Sigmoid colon (tissue), 7 donors: ENCODE data around the gene GRXCR2. TPM values are rescaled to one million over a fixed set of nuclear protein-coding genes. Genes with fewer than 3 reads are reported as not detected.

Experiments used
- DNase-seq: peaks from one replicate; pipeline ENCODE4 v3.0.0-alpha.2; 2019
- H3K27ac ChIP-seq, 4 donors: fragments of 200-600 bp; sonication (generic); one replicate each; pipeline ENCODE4 v1.5.1; 2016 to 2019; ENCODE audit warnings: mild to moderate bottlenecking in 1 of 4
- H3K27me3 ChIP-seq, 3 donors: fragments of 200-600 bp; sonication (generic); one replicate each; pipeline ENCODE4 v1.5.1; 2019; ENCODE audit warnings: mild to moderate bottlenecking in 1 of 3
- H3K36me3 ChIP-seq, 4 donors: fragments of 200-600 bp; sonication (generic); one replicate each; pipeline ENCODE4 v1.5.1; 2016 to 2019
- H3K4me1 ChIP-seq, 4 donors: fragments of 200-600 bp; sonication (generic); one replicate each; pipeline ENCODE4 v1.5.1; 2017 to 2019
- H3K4me3 ChIP-seq, 4 donors: fragments of 200-600 bp; sonication (generic); one replicate each; pipeline ENCODE4 v1.5.1; 2017 to 2019; ENCODE audit warnings: mild to moderate bottlenecking in 2 of 4, moderate library complexity in 1 of 4
- H3K9me3 ChIP-seq, 4 donors: fragments of 200-600 bp in 3 of 4; sonication (generic) in 3 of 4; one replicate each; pipeline versions ENCODE4 v1.5.1 to v1.6.1; 2013 to 2019
- EP300 ChIP-seq, 4 donors: sonication (generic); formaldehyde crosslinking; IDR thresholded peaks; one replicate each; pipeline ENCODE4 v1.6.1; 2017; ENCODE audit warnings: antibody characterized with exemption in 4 of 4
- POLR2A ChIP-seq, 2 donors: fragments of 450-650 bp; IDR thresholded peaks; one replicate each; pipeline ENCODE4 v1.6.1; 2016; ENCODE audit warnings: antibody characterized with exemption in 2 of 2, mild to moderate bottlenecking in 2 of 2, moderate library complexity in 2 of 2
- POLR2AphosphoS5 ChIP-seq, 4 donors: sonication (generic); formaldehyde crosslinking; IDR thresholded peaks; one replicate each; pipeline ENCODE4 v1.6.1; 2017; ENCODE audit warnings: antibody characterized with exemption in 4 of 4
- WGBS, 2 donors: extraction: QIAGEN DNeasy Blood & Tissue Kit; methylation state at CpG; one replicate each; pipeline ENCODE4 v1.1.7; 2013; 5-methylcytosine and 5-hydroxymethylcytosine counted together
- intact Hi-C: fragments of 100-400 bp; cut with DNase I; formaldehyde crosslinking; loops from one replicate; pipeline ENCODE4 v1.15.1; 2023
- polyA plus RNA-seq, 3 donors: library from polyadenylated mRNA; stranded (reverse); fragments of 200-250 nt; gene quantifications; one replicate each; pipeline ENCODE4 v1.2.3, GENCODE V29; 2013
- total RNA-seq, 4 donors: library from RNA; depleted of rRNA; stranded (reverse); fragments of >200 nt; gene quantifications; one replicate each; pipeline ENCODE4 v1.1.0, GENCODE V29; 2016
- TF ChIP-seq, protein P1 (sequence below), 4 experiments: fragments of 450-650 bp in 3 of 4; fragments of 200-600 bp in 1 of 4; IDR thresholded peaks; one replicate each; pipeline ENCODE4 v1.5.1; 2016 to 2019; ENCODE audit warnings: antibody characterized with exemption in 4 of 4, mild to moderate bottlenecking in 3 of 4, moderate library complexity in 2 of 4
- donor health status: healthy with polysubstance abuse.
- donor health status: Bipolar disorder and iron deficiency.
- donor health status: healthy.

Gene GRXCR2
- total and polyA plus RNA-seq, 7 donors = not detected

- no peaks in the 10 kb centered on the region for H3K27me3 ChIP-seq
- intact Hi-C loops = no loop called here
- TF ChIP-seq POLR2A (IDR thresholded peaks at IDR 0.05) (no peak), POLR2AphosphoS5 (IDR thresholded peaks at IDR 0.05) (no peak), EP300 (IDR thresholded peaks at IDR 0.05) (no peak)
- TF ChIP-seq, protein P1, sequence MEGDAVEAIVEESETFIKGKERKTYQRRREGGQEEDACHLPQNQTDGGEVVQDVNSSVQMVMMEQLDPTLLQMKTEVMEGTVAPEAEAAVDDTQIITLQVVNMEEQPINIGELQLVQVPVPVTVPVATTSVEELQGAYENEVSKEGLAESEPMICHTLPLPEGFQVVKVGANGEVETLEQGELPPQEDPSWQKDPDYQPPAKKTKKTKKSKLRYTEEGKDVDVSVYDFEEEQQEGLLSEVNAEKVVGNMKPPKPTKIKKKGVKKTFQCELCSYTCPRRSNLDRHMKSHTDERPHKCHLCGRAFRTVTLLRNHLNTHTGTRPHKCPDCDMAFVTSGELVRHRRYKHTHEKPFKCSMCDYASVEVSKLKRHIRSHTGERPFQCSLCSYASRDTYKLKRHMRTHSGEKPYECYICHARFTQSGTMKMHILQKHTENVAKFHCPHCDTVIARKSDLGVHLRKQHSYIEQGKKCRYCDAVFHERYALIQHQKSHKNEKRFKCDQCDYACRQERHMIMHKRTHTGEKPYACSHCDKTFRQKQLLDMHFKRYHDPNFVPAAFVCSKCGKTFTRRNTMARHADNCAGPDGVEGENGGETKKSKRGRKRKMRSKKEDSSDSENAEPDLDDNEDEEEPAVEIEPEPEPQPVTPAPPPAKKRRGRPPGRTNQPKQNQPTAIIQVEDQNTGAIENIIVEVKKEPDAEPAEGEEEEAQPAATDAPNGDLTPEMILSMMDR (IDR thresholded peaks at IDR 0.05) = no peak
- H3K4me1 ChIP-seq = peaks cover 0 to 6% (median 0%) of the 10 kb centered on the region in 4 donors
- H3K36me3 ChIP-seq = no peaks in the 10 kb centered on the region
- no peak overlapping the region for H3K27ac ChIP-seq
- no peak for DNase-seq
- no peak overlapping the region for H3K4me3 ChIP-seq
- no peaks in the 10 kb centered on the region for H3K9me3 ChIP-seq
- 90 to 91% methylated on average over 5 of the region's 5 CpGs for WGBS, 2 donors
These were observed 39.8 kb upstream of the GRXCR2 start for GRCh38 chr5:145912594-145912993.

DNA sequence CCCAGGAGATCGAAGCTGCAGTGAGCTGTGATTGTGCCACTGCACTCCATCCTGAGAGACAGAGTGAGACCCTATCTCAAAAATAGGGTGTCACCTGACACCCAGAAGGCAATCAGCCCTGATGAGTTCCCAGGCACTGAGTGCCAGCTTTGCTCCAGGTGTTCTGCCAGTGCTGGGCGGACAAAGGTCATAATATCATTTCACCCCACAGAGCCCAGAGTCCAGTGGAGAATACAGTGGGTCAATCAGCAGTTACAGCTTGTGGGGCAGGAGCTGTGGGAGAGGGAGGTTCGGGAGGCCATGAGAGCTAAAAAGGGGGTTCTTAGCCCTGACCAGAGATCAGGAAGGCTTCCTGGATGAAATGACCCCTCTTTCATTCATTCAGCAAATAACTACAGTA is 39.2 kb upstream of the GRXCR2 start:
- intact Hi-C loops = no loop called here
- H3K36me3 ChIP-seq = no peaks in the 10 kb centered on the region
- H3K4me3 ChIP-seq = no peak overlapping the region
- no peaks in the 10 kb centered on the region for H3K4me1 ChIP-seq
- TF ChIP-seq, protein P1 (IDR thresholded peaks at IDR 0.05) = no peak
- TF ChIP-seq EP300 (IDR thresholded peaks at IDR 0.05) = no peak
- TF ChIP-seq POLR2A (IDR thresholded peaks at IDR 0.05) = no peak
- TF ChIP-seq POLR2AphosphoS5 (IDR thresholded peaks at IDR 0.05) = no peak
- DNase-seq = no peak
- no peaks in the 10 kb centered on the region for H3K9me3 ChIP-seq
- 65 to 85% methylated on average over 3 of the region's 3 CpGs for WGBS, 2 donors
- no peak overlapping the region for H3K27ac ChIP-seq
- H3K27me3 ChIP-seq = no peaks in the 10 kb centered on the region

DNA sequence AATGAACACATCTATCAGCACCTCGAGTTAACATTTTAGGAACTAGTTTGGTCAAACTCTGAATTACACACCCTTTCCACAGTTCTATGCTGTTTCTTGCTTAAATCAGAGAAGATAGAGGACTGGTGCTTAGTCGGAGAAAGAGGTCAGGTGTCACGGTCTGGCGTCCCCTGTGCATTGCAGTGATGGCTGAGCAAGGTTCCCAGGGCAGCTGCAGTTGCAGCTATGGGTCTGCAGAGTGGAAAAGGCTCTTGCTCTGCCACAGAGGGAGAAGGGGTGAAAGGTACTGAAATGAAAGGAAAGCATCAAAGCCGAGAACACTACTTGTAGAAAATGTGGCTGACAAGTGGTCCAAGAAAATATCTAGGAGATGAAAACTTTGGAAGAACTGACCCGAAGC is 38.4 kb upstream of the GRXCR2 start:
- no peak for DNase-seq
- TF ChIP-seq, protein P1 (IDR thresholded peaks at IDR 0.05) = no peak
- TF ChIP-seq POLR2AphosphoS5 (IDR thresholded peaks at IDR 0.05) (no peak), EP300 (IDR thresholded peaks at IDR 0.05) (no peak), POLR2A (IDR thresholded peaks at IDR 0.05) (no peak)
- H3K27me3 ChIP-seq = no peaks in the 10 kb centered on the region
- no peaks in the 10 kb centered on the region for H3K36me3 ChIP-seq
- H3K4me3 ChIP-seq = no peak overlapping the region
- WGBS, 2 donors = 86 to 88% methylated on average over 6 of the region's 6 CpGs
- no peaks in the 10 kb centered on the region for H3K9me3 ChIP-seq
- intact Hi-C loops = no loop called here
- no peak overlapping the region for H3K27ac ChIP-seq
- no peaks in the 10 kb centered on the region for H3K4me1 ChIP-seq

DNA sequence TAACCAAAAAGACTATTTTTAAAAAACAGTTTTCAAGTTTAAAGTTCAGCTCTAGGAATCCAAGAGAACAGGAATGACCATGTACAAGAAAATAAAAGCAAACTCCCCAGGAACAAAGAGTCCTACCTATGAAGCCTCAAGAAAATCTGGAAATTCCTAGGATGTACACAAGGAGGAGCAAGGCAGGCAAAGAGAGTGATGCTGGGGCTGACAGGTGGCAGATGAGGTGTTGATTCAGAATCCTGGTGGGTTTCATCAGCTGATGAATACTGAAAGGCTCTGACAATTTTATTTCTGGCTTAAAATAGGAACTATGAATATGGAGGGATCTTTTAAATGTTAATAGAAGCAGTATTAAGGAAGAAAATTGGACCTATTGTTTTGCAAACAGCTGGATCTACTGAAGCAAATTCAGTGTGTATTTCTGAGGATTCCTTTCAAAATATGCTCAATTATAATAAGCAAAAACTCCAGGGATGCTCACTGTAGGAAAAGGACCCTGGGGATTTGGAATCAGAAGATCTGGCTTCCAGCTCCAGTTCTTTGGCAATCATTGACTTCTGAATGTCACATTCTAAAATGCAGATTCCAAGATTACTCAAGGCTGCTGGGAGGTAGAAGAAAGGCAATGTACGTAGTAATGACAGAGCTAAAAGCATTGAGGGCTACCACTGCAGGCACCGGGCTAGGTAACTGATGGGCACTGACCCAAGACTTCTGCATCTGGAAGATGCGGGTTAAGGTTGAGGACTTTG is 35.6 kb upstream of the GRXCR2 start:
- TF ChIP-seq POLR2A (IDR thresholded peaks at IDR 0.05) (no peak), EP300 (IDR thresholded peaks at IDR 0.05) (no peak), POLR2AphosphoS5 (IDR thresholded peaks at IDR 0.05) (no peak)
- TF ChIP-seq, protein P1 (IDR thresholded peaks at IDR 0.05) = no peak
- WGBS, 2 donors = 63 to 80% methylated on average over 3 of the region's 3 CpGs
- no peaks in the 10 kb centered on the region for H3K36me3 ChIP-seq
- H3K9me3 ChIP-seq = no peaks in the 10 kb centered on the region
- H3K4me1 ChIP-seq = no peaks in the 10 kb centered on the region
- no peak overlapping the region for H3K4me3 ChIP-seq
- H3K27ac ChIP-seq = no peak overlapping the region
- no peak for DNase-seq
- no peaks in the 10 kb centered on the region for H3K27me3 ChIP-seq
- intact Hi-C loops = no loop called here

DNA sequence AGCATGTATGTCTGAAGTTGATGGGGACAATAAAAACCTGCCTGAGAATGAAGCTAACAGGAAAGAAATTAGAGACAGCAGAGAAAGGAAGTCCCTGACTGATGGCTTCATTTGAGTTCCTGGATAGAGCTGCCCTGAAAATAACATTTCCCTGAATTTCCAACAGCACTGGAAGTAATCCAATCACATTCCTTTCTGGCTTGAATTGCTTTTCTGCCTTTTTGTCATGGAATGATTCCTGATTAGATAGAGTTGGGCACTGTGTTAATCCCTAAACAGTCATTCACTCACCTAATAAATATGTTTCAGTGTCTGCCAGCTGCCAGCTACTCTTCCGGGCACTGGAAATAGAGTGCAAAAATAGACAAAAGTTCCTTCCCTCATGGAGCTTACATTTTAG is 33.6 kb upstream of the GRXCR2 start:
- Histone ChIP-seq H3K27ac (no peak overlapping the region), H3K36me3 (no peaks in the 10 kb centered on the region), H3K9me3 (no peaks in the 10 kb centered on the region), H3K27me3 (no peaks in the 10 kb centered on the region), H3K4me3 (no peak overlapping the region), H3K4me1 (no peaks in the 10 kb centered on the region)
- DNase-seq = no peak
- intact Hi-C loops = no loop called here
- 92 to 93% methylated on average over 1 of the region's 1 CpG for whole genome bisulfite sequencing, 2 donors
- TF ChIP-seq, protein P1 (IDR thresholded peaks at IDR 0.05) = no peak
- TF ChIP-seq POLR2AphosphoS5 (IDR thresholded peaks at IDR 0.05) = no peak
- TF ChIP-seq POLR2A (IDR thresholded peaks at IDR 0.05) = no peak
- TF ChIP-seq EP300 (IDR thresholded peaks at IDR 0.05) = no peak
